Thoracic aorta (tissue), 2 donors: ENCODE data around the gene CRX. TPM values are rescaled to one million over a fixed set of nuclear protein-coding genes. Genes with fewer than 3 reads are reported as not detected.

ENCODE experiments used
- ATAC-seq: fragments of 150-250 bp; one replicate; pipeline ENCODE4 v1.8.0; 2017; ENCODE audit warnings: low read depth; ENCODE audit not compliant: insufficient number of reproducible peaks, low FRiP score
- DNase-seq: peaks from one replicate; pipeline ENCODE4 v3.0.0-alpha.2; 2020; ENCODE audit warnings: low spot score
- H3K27ac ChIP-seq, 2 donors: fragments of 200-600 bp; sonication (generic); 1 replicate in 1 of 2; 2 replicates in 1 of 2; pipeline ENCODE4 v1.5.1; 2016; ENCODE audit warnings: mild to moderate bottlenecking in 2 of 2, moderate library complexity in 2 of 2
- H3K27me3 ChIP-seq: fragments of 200-600 bp; sonication (generic); replicated peaks from 2 replicates; pipeline ENCODE4 v1.6.0; 2016; ENCODE audit warnings: mild to moderate bottlenecking; ENCODE audit not compliant: insufficient read depth
- H3K36me3 ChIP-seq: fragments of 200-600 bp; sonication (generic); one replicate; pipeline ENCODE4 v1.5.1; 2016
- H3K4me1 ChIP-seq, 2 donors: fragments of 200-600 bp; sonication (generic); 1 replicate in 1 of 2; 2 replicates in 1 of 2; pipeline versions ENCODE4 v1.5.1 to v1.6.0; 2016; ENCODE audit warnings: low read depth in 2 of 2, mild to moderate bottlenecking in 1 of 2; ENCODE audit not compliant: control insufficient read depth in 1 of 2
- H3K4me3 ChIP-seq: fragments of 200-600 bp; sonication (generic); 2 replicates; pipeline ENCODE4 v1.5.1; 2016; ENCODE audit warnings: mild to moderate bottlenecking
- H3K9me3 ChIP-seq: fragments of 200-600 bp; sonication (generic); 2 replicates; pipeline ENCODE4 v1.5.1; 2016
- total RNA-seq, 2 donors: library from RNA; depleted of rRNA; stranded (reverse); fragments of >200 nt; gene quantifications; one replicate each; pipeline versions ENCODE4 v1.1.0 to v1.2.3, GENCODE V29; 2016
- TF ChIP-seq, protein P1 (sequence below): fragments of 200-600 bp; sonication (generic); IDR thresholded peaks from one replicate; pipeline ENCODE4 v1.5.1; 2019; ENCODE audit warnings: antibody characterized with exemption

Gene CRX
- total RNA-seq, 2 donors from 2014 or later, result not detected

DNA sequence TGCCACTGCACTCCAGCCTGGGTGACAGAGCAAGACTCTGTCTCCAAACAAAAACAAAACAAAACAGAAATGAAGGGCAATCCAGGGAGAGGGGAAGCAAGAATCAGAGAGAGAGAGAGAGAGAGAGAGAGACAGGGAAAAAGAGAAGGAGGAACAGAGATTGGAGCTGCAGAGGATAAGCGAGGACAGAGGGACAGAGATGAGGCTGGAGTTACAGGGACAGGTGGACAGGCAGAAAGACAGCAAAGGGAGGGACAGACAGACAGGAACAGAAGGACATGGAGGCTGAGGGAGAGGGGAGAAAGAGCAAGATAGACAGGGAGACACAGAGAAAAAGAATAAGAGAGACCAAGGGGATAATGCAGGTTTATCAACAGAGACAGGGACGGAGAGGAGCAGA is 1.3 kb upstream of the CRX start:
- Histone ChIP-seq H3K27ac (no peak overlapping the region), H3K9me3 (no peaks in the 10 kb centered on the region), H3K4me1 (no peaks in the 10 kb centered on the region), H3K27me3 (no peaks in the 10 kb centered on the region), H3K4me3 (no peak overlapping the region), H3K36me3 (no peaks in the 10 kb centered on the region)
- TF ChIP-seq, protein P1, sequence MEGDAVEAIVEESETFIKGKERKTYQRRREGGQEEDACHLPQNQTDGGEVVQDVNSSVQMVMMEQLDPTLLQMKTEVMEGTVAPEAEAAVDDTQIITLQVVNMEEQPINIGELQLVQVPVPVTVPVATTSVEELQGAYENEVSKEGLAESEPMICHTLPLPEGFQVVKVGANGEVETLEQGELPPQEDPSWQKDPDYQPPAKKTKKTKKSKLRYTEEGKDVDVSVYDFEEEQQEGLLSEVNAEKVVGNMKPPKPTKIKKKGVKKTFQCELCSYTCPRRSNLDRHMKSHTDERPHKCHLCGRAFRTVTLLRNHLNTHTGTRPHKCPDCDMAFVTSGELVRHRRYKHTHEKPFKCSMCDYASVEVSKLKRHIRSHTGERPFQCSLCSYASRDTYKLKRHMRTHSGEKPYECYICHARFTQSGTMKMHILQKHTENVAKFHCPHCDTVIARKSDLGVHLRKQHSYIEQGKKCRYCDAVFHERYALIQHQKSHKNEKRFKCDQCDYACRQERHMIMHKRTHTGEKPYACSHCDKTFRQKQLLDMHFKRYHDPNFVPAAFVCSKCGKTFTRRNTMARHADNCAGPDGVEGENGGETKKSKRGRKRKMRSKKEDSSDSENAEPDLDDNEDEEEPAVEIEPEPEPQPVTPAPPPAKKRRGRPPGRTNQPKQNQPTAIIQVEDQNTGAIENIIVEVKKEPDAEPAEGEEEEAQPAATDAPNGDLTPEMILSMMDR, result no peak
- ATAC-seq (no peak), DNase-seq (no peak)

DNA sequence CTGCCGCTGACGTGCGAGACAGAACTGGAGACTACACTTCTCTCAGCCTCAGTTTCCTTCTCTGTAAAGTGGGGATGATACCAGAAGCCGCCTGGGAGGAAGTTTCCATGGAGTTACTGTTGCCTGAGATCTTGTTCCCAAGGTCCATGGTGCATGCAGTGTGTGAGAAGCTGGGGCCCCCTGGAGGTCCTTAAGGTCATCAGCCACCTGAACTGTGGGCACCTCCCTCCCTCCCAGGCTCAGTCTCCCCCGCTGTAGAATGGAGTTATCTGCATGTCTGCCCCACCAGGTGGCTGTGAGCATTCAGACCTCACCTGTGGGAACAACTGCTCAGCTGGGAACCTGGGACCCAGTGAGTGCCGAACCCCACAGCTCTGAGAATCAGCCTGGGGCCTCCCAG is 2.7 kb downstream of the CRX start:
- Histone ChIP-seq H3K9me3 (no peaks in the 10 kb centered on the region), H3K4me1 (no peaks in the 10 kb centered on the region), H3K4me3 (no peak overlapping the region), H3K36me3 (no peaks in the 10 kb centered on the region), H3K27me3 (no peaks in the 10 kb centered on the region), H3K27ac (no peak overlapping the region)
- DNase-seq (no peak), ATAC-seq (no peak)
- TF ChIP-seq, protein P1, result no peak

DNA sequence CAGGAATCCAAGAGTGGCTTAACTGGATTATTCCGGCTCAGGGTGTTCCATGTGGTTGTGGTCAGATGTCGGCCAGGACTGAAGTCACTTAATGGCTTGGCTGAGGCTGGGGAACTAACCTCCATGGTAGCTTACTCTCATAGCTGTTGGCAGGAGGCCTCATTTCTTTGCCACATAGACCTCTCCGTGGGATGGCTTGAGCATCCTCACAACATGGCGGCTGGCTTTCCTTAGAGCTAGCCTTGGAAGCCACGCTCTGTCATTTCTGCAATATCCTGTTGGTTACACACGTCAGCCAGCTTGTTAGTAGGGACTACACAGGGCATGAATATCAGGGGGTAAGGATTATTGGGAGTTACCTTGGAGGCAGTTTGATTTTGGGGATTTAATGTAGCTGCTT is 5.1 kb downstream of the CRX start:
- no peak for ATAC-seq
- Histone ChIP-seq H3K27ac (no peak overlapping the region), H3K36me3 (no peaks in the 10 kb centered on the region), H3K9me3 (no peaks in the 10 kb centered on the region), H3K4me3 (no peak overlapping the region), H3K4me1 (no peaks in the 10 kb centered on the region), H3K27me3 (no peaks in the 10 kb centered on the region)
- TF ChIP-seq, protein P1, result no peak
- no peak for DNase-seq

DNA sequence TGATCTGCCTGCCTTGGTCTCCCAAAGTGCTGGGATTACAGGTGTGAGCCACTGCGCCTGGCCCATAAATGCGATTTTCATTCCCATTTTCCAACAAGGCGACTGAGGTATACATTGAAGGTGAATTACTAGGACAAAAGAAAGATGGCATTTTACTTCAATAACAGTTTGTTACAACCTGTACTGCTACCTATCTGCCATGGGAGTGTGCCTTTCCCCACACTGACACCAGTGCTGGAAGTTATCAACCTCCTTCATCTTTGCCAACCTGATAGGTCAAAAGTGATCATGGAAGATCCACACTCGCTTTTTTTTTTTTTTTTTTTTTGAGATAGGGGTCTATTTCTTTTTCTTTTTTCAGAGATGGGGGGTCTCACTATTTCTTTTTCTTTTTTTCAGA is 11.0 kb downstream of the CRX start:
- H3K9me3 ChIP-seq, result no peaks in the 10 kb centered on the region
- H3K27ac ChIP-seq, result no peak overlapping the region
- no peak overlapping the region for H3K4me3 ChIP-seq
- ATAC-seq, result no peak
- H3K36me3 ChIP-seq, result no peaks in the 10 kb centered on the region
- no peak for DNase-seq
- TF ChIP-seq, protein P1, result no peak
- H3K27me3 ChIP-seq, result no peaks in the 10 kb centered on the region
- no peaks in the 10 kb centered on the region for H3K4me1 ChIP-seq

DNA sequence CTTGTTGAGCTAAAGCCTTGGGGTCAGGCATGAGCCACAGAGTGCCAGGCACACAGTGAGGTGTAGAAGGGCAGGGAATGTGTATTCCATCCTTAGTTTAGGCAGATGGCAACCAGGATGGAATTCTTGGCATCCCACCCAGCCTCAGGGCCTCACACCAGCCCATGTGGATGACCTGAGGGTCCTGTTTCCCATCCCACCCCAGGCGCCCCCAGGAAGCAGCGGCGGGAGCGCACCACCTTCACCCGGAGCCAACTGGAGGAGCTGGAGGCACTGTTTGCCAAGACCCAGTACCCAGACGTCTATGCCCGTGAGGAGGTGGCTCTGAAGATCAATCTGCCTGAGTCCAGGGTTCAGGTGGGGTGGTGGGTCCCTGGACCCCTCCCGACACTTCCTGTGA is 14.3 kb downstream of the CRX start:
- Histone ChIP-seq H3K4me3 (no peak overlapping the region), H3K27ac (no peak overlapping the region), H3K4me1 (no peaks in the 10 kb centered on the region), H3K36me3 (no peaks in the 10 kb centered on the region), H3K27me3 (no peaks in the 10 kb centered on the region), H3K9me3 (no peaks in the 10 kb centered on the region)
- TF ChIP-seq, protein P1, result no peak
- no peak for DNase-seq
- no peak for ATAC-seq
